ENCODE measurements around the gene TCF21.
"Not testable (repeated sequence)": the region's sequence is repeated elsewhere in the genome, so short reads cannot be mapped to it uniquely, and the experiment has no call there.

The TCF21 gene

GRCh38 chr6:133936352-133936751 is 47.4 kb downstream of the TCF21 start:
- not testable (repeated sequence) for DNase-seq

GRCh38 chr6:133937909-133938308 is 49.0 kb downstream of the TCF21 start:
- no peak for DNase-seq

- DNase-seq: no peak
Observed at GRCh38 chr6:133938533-133938932, 49.6 kb downstream of the TCF21 start.

GRCh38 chr6:133939778-133940667 is 51.1 kb downstream of the TCF21 start:
- DNase-seq: no peak
